Adrenal gland (tissue), 5 donors: ENCODE results near the gene EXOC5.

Experiments used
- POLR2A ChIP-seq, 2 donors: fragments of 450-650 bp; IDR thresholded peaks; one replicate each; pipeline ENCODE4 v1.6.1; 2017; ENCODE audit warnings: antibody characterized with exemption in 2 of 2, mild to moderate bottlenecking in 2 of 2, moderate library complexity in 1 of 2
- TF ChIP-seq, protein P1 (sequence below), 6 experiments: fragments of 450-650 bp in 4 of 6; fragments of 200-600 bp in 2 of 6; sonication (generic) in 1 of 6; IDR thresholded peaks; 1 replicate in 5 of 6; 2 replicates in 1 of 6; pipeline versions ENCODE4 v1.5.1 to v1.8.0; 2016 to 2021; ENCODE audit warnings: antibody characterized with exemption in 6 of 6, mild to moderate bottlenecking in 2 of 6, moderate library complexity in 1 of 6
- donor health status: DM: no; HTN: no; CAD: no.

GRCh38 chr14:57160333-57160732 is 108.4 kb downstream of the EXOC5 start:
- TF ChIP-seq, protein P1, sequence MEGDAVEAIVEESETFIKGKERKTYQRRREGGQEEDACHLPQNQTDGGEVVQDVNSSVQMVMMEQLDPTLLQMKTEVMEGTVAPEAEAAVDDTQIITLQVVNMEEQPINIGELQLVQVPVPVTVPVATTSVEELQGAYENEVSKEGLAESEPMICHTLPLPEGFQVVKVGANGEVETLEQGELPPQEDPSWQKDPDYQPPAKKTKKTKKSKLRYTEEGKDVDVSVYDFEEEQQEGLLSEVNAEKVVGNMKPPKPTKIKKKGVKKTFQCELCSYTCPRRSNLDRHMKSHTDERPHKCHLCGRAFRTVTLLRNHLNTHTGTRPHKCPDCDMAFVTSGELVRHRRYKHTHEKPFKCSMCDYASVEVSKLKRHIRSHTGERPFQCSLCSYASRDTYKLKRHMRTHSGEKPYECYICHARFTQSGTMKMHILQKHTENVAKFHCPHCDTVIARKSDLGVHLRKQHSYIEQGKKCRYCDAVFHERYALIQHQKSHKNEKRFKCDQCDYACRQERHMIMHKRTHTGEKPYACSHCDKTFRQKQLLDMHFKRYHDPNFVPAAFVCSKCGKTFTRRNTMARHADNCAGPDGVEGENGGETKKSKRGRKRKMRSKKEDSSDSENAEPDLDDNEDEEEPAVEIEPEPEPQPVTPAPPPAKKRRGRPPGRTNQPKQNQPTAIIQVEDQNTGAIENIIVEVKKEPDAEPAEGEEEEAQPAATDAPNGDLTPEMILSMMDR (IDR thresholded peaks at IDR 0.05): no peak
- TF ChIP-seq POLR2A (IDR thresholded peaks at IDR 0.05): no peak
